ENCODE measurements around the gene DMD. TPM values are rescaled to one million over a fixed set of nuclear protein-coding genes. Genes with fewer than 3 reads are reported as not detected.
"Not testable (repeated sequence)": the region's sequence is repeated elsewhere in the genome, so short reads cannot be mapped to it uniquely, and the experiment has no call there.

Gene DMD
- total and polyA plus RNA-seq, 3 experiments from 2014 or later, result 0.03 to 0.48 (median 0.40) TPM

- Histone ChIP-seq H3K4me3 (ENCODE audit: low read length) (no peak overlapping the region), H3K27ac (ENCODE audit: low read depth, low read length) (no peak overlapping the region), H3K9me3 (ENCODE audit: low read length) (no peaks in the 10 kb centered on the region), H3K27me3 (ENCODE audit: insufficient read depth, low read length, poor library complexity, severe bottlenecking) (no peaks in the 10 kb centered on the region), H3K4me1 (ENCODE audit: insufficient read depth, low read length) (no peaks in the 10 kb centered on the region), H3K36me3 (ENCODE audit: insufficient read depth, low read length) (no peaks in the 10 kb centered on the region)
- Mint-ChIP-seq H3K4me3 (no peak overlapping the region), H3K4me1 (no peaks in the 10 kb centered on the region), H3K9me3 (peaks cover 0 to 4% (median 0%) of the 10 kb centered on the region in 5 donors), H3K27ac (no peak overlapping the region), H3K27me3 (peaks cover 0 to 1% of the 10 kb centered on the region in 2 donors), H3K36me3 (no peaks in the 10 kb centered on the region)
- no peak for DNase-seq
- POLR2A ChIA-PET, result no interaction called here
- CTCF ChIA-PET, result no interaction called here
Observed at GRCh38 chrX:31590581-31591114, 1620.7 kb downstream of the DMD start.

DNA sequence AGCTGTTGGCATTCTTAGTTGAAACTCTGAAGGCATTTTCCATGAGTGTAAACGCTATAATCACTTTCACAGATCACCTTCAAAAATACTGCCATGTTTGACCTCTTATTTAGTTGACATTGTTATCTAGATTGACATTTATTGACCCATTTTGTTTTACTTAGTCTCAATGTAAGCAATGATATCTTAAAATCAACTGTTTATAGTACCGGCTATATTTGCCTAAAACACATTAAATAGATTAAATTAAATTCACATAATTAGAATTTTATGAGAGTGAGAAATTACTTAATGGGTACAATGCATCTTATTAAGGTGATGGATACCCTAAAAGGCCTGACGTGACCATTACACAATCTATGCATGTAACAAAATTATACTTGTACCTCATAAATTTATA lies 1621.8 kb downstream of the DMD start:
- H3K27ac ChIP-seq (ENCODE audit: low read depth, low read length), result no peak overlapping the region
- CTCF ChIA-PET, result no interaction called here
- H3K4me3 Mint-ChIP-seq, result no peak overlapping the region

GRCh38 chrX:31588355-31588754 lies 1623.0 kb downstream of the DMD start:
- peaks cover 0 to 1% of the 10 kb centered on the region in 2 donors for H3K27me3 Mint-ChIP-seq
- Histone ChIP-seq H3K27me3 (ENCODE audit: insufficient read depth, low read length, poor library complexity, severe bottlenecking) (no peaks in the 10 kb centered on the region), H3K4me1 (ENCODE audit: insufficient read depth, low read length) (no peaks in the 10 kb centered on the region), H3K9me3 (ENCODE audit: low read length) (no peaks in the 10 kb centered on the region), H3K27ac (ENCODE audit: low read depth, low read length) (no peak overlapping the region), H3K4me3 (ENCODE audit: low read length) (no peak overlapping the region), H3K36me3 (ENCODE audit: insufficient read depth, low read length) (no peaks in the 10 kb centered on the region)
- H3K9me3 Mint-ChIP-seq, result peaks cover 0 to 8% (median 4%) of the 10 kb centered on the region in 5 donors
- H3K36me3 Mint-ChIP-seq, result no peaks in the 10 kb centered on the region
- H3K4me1 Mint-ChIP-seq, result no peaks in the 10 kb centered on the region
- no peak overlapping the region for H3K4me3 Mint-ChIP-seq
- no peak overlapping the region for H3K27ac Mint-ChIP-seq
- DNase-seq, result no peak
- ChIA-PET POLR2A (no interaction called here), CTCF (interaction anchor here (1.6 kb wide), 1 partner anchor 9 kb away, joined by 4 read pairs; no protein-coding TSS in a partner anchor)

More for the DNA sequence above, 1621.8 kb downstream of the DMD start:
- POLR2A ChIA-PET, result no interaction called here
- H3K36me3 ChIP-seq (ENCODE audit: insufficient read depth, low read length), result no peaks in the 10 kb centered on the region
- no peaks in the 10 kb centered on the region for H3K4me1 Mint-ChIP-seq
- peaks cover 0 to 1% of the 10 kb centered on the region in 2 donors for H3K27me3 Mint-ChIP-seq
- H3K9me3 Mint-ChIP-seq, result peaks cover 0 to 5% (median 2%) of the 10 kb centered on the region in 5 donors
- H3K36me3 Mint-ChIP-seq, result no peaks in the 10 kb centered on the region
- no peak overlapping the region for H3K4me3 ChIP-seq (ENCODE audit: low read length)
- no peaks in the 10 kb centered on the region for H3K27me3 ChIP-seq (ENCODE audit: insufficient read depth, low read length, poor library complexity, severe bottlenecking)
- no peaks in the 10 kb centered on the region for H3K9me3 ChIP-seq (ENCODE audit: low read length)
- DNase-seq, result no peak
- H3K27ac Mint-ChIP-seq, result no peak overlapping the region
- H3K4me1 ChIP-seq (ENCODE audit: insufficient read depth, low read length), result no peaks in the 10 kb centered on the region

GRCh38 chrX:31583892-31584291 lies 1627.5 kb downstream of the DMD start:
- H3K27ac Mint-ChIP-seq; H3K36me3 ChIP-seq (ENCODE audit: insufficient read depth, low read length); H3K27me3 Mint-ChIP-seq; H3K9me3 Mint-ChIP-seq; H3K36me3 Mint-ChIP-seq; H3K4me1 ChIP-seq (ENCODE audit: insufficient read depth, low read length); H3K9me3 ChIP-seq (ENCODE audit: low read length); DNase-seq; CTCF ChIA-PET; H3K4me3 Mint-ChIP-seq; H3K27me3 ChIP-seq (ENCODE audit: insufficient read depth, low read length, poor library complexity, severe bottlenecking); H3K27ac ChIP-seq (ENCODE audit: low read depth, low read length); H3K4me1 Mint-ChIP-seq; H3K4me3 ChIP-seq (ENCODE audit: low read length); POLR2A ChIA-PET: not testable (repeated sequence)

DNA sequence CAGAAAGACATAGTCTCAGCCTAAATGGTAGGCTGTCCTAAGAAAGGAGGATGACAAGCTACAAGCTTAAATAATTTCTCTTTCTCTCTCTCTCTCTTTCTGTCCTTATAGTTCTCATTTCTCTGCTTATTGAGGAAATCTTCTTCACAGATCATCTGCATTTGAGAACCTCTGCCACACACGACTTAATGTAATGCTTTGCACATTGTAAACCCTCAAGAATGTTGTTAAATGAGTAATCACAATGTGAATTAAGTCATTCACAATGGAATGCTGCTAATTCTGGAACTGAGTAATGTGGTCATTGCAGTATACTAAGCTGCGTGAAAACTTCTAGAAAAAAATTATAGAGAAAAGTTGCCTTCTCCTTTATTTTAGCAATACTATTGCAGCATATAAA lies 1630.6 kb downstream of the DMD start:
- H3K27me3 Mint-ChIP-seq, result peaks cover 0 to 1% of the 10 kb centered on the region in 2 donors
- no peak for DNase-seq
- Histone ChIP-seq H3K4me1 (ENCODE audit: insufficient read depth, low read length) (no peaks in the 10 kb centered on the region), H3K9me3 (ENCODE audit: low read length) (no peaks in the 10 kb centered on the region), H3K27ac (ENCODE audit: low read depth, low read length) (no peak overlapping the region), H3K4me3 (ENCODE audit: low read length) (no peak overlapping the region), H3K27me3 (ENCODE audit: insufficient read depth, low read length, poor library complexity, severe bottlenecking) (no peaks in the 10 kb centered on the region), H3K36me3 (ENCODE audit: insufficient read depth, low read length) (no peaks in the 10 kb centered on the region)
- H3K36me3 Mint-ChIP-seq, result no peaks in the 10 kb centered on the region
- no peaks in the 10 kb centered on the region for H3K4me1 Mint-ChIP-seq
- H3K27ac Mint-ChIP-seq, result no peak overlapping the region
- no peak overlapping the region for H3K4me3 Mint-ChIP-seq
- H3K9me3 Mint-ChIP-seq, result peaks cover 0 to 8% (median 6%) of the 10 kb centered on the region in 5 donors
- POLR2A ChIA-PET, result no interaction called here
- CTCF ChIA-PET, result no interaction called here

GRCh38 chrX:31580227-31580626 lies 1631.1 kb downstream of the DMD start:
- H3K27ac Mint-ChIP-seq, result no peak overlapping the region
- Histone ChIP-seq H3K27me3 (ENCODE audit: insufficient read depth, low read length, poor library complexity, severe bottlenecking) (no peaks in the 10 kb centered on the region), H3K36me3 (ENCODE audit: insufficient read depth, low read length) (no peaks in the 10 kb centered on the region), H3K9me3 (ENCODE audit: low read length) (no peaks in the 10 kb centered on the region), H3K27ac (ENCODE audit: low read depth, low read length) (no peak overlapping the region), H3K4me3 (ENCODE audit: low read length) (no peak overlapping the region), H3K4me1 (ENCODE audit: insufficient read depth, low read length) (no peaks in the 10 kb centered on the region)
- H3K4me1 Mint-ChIP-seq, result no peaks in the 10 kb centered on the region
- no peaks in the 10 kb centered on the region for H3K36me3 Mint-ChIP-seq
- POLR2A ChIA-PET, result no interaction called here
- DNase-seq, result no peak
- peaks cover 0 to 1% of the 10 kb centered on the region in 2 donors for H3K27me3 Mint-ChIP-seq
- H3K9me3 Mint-ChIP-seq, result peaks cover 0 to 8% (median 6%) of the 10 kb centered on the region in 5 donors
- no peak overlapping the region for H3K4me3 Mint-ChIP-seq
- CTCF ChIA-PET, result no interaction called here

DNA sequence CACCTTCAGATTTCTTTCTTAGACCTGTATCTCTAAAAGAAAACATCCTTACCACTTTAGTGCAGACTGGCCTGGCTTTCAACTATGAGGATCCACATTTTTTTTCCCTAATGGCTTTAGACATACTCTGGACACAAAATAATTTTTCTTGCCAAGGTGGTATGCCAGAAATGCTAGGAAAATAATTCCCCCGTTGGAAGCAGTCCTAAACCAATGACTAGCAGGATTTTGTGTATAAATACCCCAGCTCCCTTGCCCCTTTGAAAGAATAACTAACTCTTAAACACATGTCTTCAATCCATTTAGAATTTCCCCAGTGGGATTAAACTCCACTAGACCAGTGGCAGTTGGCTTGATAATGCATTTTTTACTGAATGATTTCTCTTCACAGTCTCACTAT lies 1639.0 kb downstream of the DMD start:
- ChIA-PET CTCF (no interaction called here), POLR2A (no interaction called here)
- Mint-ChIP-seq H3K4me1 (no peaks in the 10 kb centered on the region), H3K36me3 (no peaks in the 10 kb centered on the region), H3K27ac (no peak overlapping the region), H3K4me3 (no peak overlapping the region), H3K9me3 (peaks cover 0 to 3% (median 0%) of the 10 kb centered on the region in 5 donors), H3K27me3 (no peaks in the 10 kb centered on the region)
- Histone ChIP-seq H3K9me3 (ENCODE audit: low read length) (no peaks in the 10 kb centered on the region), H3K27me3 (ENCODE audit: insufficient read depth, low read length, poor library complexity, severe bottlenecking) (no peaks in the 10 kb centered on the region), H3K4me1 (ENCODE audit: insufficient read depth, low read length) (no peaks in the 10 kb centered on the region), H3K4me3 (ENCODE audit: low read length) (no peak overlapping the region), H3K36me3 (ENCODE audit: insufficient read depth, low read length) (no peaks in the 10 kb centered on the region), H3K27ac (ENCODE audit: low read depth, low read length) (no peak overlapping the region)
- no peak for DNase-seq

DNA sequence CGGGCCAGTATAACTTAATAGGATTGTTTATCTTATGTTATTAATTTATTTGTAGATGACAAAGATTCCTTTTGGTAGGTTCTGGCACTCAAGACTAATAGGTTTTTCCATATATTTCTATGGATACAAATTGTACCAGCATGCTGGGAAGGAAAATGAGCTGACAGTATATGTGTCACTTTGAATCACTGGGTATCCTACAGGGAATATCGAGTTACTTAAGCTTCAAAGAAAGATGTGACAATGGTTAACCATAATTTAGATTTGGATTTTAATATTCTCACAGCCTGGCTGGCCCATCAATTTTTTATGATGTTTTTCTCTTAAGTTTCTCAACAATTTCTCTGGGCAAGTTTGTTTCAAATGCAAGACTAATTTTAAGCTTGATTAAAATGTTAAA lies 1640.7 kb downstream of the DMD start:
- POLR2A ChIA-PET, result no interaction called here
- Mint-ChIP-seq H3K36me3 (no peaks in the 10 kb centered on the region), H3K4me1 (no peaks in the 10 kb centered on the region), H3K9me3 (peaks cover 0 to 3% (median 0%) of the 10 kb centered on the region in 5 donors), H3K4me3 (no peak overlapping the region), H3K27ac (no peak overlapping the region), H3K27me3 (no peaks in the 10 kb centered on the region)
- Histone ChIP-seq H3K4me3 (ENCODE audit: low read length) (no peak overlapping the region), H3K4me1 (ENCODE audit: insufficient read depth, low read length) (no peaks in the 10 kb centered on the region), H3K27me3 (ENCODE audit: insufficient read depth, low read length, poor library complexity, severe bottlenecking) (no peaks in the 10 kb centered on the region), H3K36me3 (ENCODE audit: insufficient read depth, low read length) (no peaks in the 10 kb centered on the region), H3K27ac (ENCODE audit: low read depth, low read length) (no peak overlapping the region), H3K9me3 (ENCODE audit: low read length) (no peaks in the 10 kb centered on the region)
- CTCF ChIA-PET, result no interaction called here
- no peak for DNase-seq

DNA sequence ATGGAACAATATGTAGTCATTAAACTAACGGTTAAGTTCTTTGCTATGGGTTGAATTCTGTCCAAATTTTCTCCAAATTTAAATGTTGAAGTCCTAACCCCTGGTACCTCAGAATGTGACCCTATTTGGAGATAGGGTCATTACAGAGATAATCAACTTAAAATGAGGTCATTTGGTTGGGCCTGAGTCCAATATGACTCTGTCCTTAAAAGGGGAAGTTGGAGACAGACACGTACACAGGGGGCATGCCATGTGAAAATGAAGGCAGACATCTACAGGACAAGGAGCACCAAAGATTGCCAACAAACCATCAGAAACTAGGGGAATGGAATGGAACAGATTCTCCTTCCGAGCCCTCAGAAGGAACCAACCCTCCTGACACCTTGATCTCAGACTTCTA lies 1647.6 kb downstream of the DMD start:
- H3K27me3 Mint-ChIP-seq, result no peaks in the 10 kb centered on the region
- ChIA-PET POLR2A (no interaction called here), CTCF (no interaction called here)
- DNase-seq, result no peak
- peaks cover 0 to 5% (median 3%) of the 10 kb centered on the region in 5 donors for H3K9me3 Mint-ChIP-seq
- H3K27me3 ChIP-seq (ENCODE audit: insufficient read depth, low read length, poor library complexity, severe bottlenecking), result no peaks in the 10 kb centered on the region
- H3K27ac Mint-ChIP-seq, result no peak overlapping the region
- no peak overlapping the region for H3K4me3 Mint-ChIP-seq
- no peaks in the 10 kb centered on the region for H3K4me1 Mint-ChIP-seq
- H3K4me1 ChIP-seq (ENCODE audit: insufficient read depth, low read length), result no peaks in the 10 kb centered on the region
- H3K36me3 Mint-ChIP-seq, result no peaks in the 10 kb centered on the region
- H3K27ac ChIP-seq (ENCODE audit: low read depth, low read length), result no peak overlapping the region
- no peaks in the 10 kb centered on the region for H3K36me3 ChIP-seq (ENCODE audit: insufficient read depth, low read length)
- no peak overlapping the region for H3K4me3 ChIP-seq (ENCODE audit: low read length)
- no peaks in the 10 kb centered on the region for H3K9me3 ChIP-seq (ENCODE audit: low read length)

All from CD8-positive, alpha-beta memory T cell (primary cell).